ENCODE data around the gene SPOCK1. TPM values are rescaled to one million over a fixed set of nuclear protein-coding genes. Genes with fewer than 3 reads are reported as not detected.

Gene SPOCK1
- polyA plus RNA-seq, 12 donors: 3.1 to 29.9 (median 7.5) TPM; not detected in 1

- DNase-seq: no peak
These were observed 340.4 kb downstream of the SPOCK1 start for GRCh38 chr5:137158691-137159090.

GRCh38 chr5:137156180-137156579 lies 342.9 kb downstream of the SPOCK1 start:
- no peak for DNase-seq

GRCh38 chr5:137155261-137156000 lies 343.7 kb downstream of the SPOCK1 start:
- DNase-seq: no peak

GRCh38 chr5:137152616-137153015 lies 346.5 kb downstream of the SPOCK1 start:
- DNase-seq: no peak

GRCh38 chr5:137148655-137149054 lies 350.5 kb downstream of the SPOCK1 start:
- no peak for DNase-seq

- no peak for DNase-seq
These were observed 351.0 kb downstream of the SPOCK1 start for GRCh38 chr5:137148159-137148558.

GRCh38 chr5:137147346-137147745 lies 351.8 kb downstream of the SPOCK1 start:
- DNase-seq: no peak

- DNase-seq: peak; percentile 31
These were observed 352.7 kb downstream of the SPOCK1 start for GRCh38 chr5:137146402-137146890.

GRCh38 chr5:137145721-137146120 lies 353.4 kb downstream of the SPOCK1 start:
- DNase-seq: no peak

GRCh38 chr5:137144656-137145055 lies 354.5 kb downstream of the SPOCK1 start:
- no peak for DNase-seq

GRCh38 chr5:137142764-137143605 lies 356.1 kb downstream of the SPOCK1 start:
- DNase-seq: no peak

GRCh38 chr5:137142346-137142745 lies 356.8 kb downstream of the SPOCK1 start:
- DNase-seq: no peak

- no peak for DNase-seq
These were observed 357.3 kb downstream of the SPOCK1 start for GRCh38 chr5:137141779-137142178.

GRCh38 chr5:137136991-137137632 lies 362.0 kb downstream of the SPOCK1 start:
- no peak for DNase-seq

GRCh38 chr5:137134920-137135532 lies 364.1 kb downstream of the SPOCK1 start:
- no peak for DNase-seq

- no peak for DNase-seq
These were observed 369.0 kb downstream of the SPOCK1 start for GRCh38 chr5:137129886-137130680.

GRCh38 chr5:137128012-137128411 lies 371.1 kb downstream of the SPOCK1 start:
- DNase-seq: no peak

- no peak for DNase-seq
These were observed 372.3 kb downstream of the SPOCK1 start for GRCh38 chr5:137126829-137127228.

GRCh38 chr5:137122558-137122957 lies 376.6 kb downstream of the SPOCK1 start:
- DNase-seq: no peak

GRCh38 chr5:137122075-137122474 lies 377.1 kb downstream of the SPOCK1 start:
- DNase-seq: no peak

- DNase-seq: no peak
These were observed 379.8 kb downstream of the SPOCK1 start for GRCh38 chr5:137119321-137119720.

Data from muscle of arm (tissue), 12 donors.